ENCODE data around the gene ZMIZ1.
A peak's percentile ranks its signal among the peaks of the same experiment; 100 is the strongest.

Gene ZMIZ1

GRCh38 chr10:79021948-79022499 lies 46.7 kb upstream of the ZMIZ1 start:
- WGBS (ENCODE audit: insufficient coverage): 96% methylated on average over 10 of the region's 10 CpGs
- DNase-seq: no peak
- POLR2A ChIA-PET: interaction anchor here (0.6 kb wide), 1 partner anchor 18 kb away, joined by 3 read pairs; no protein-coding TSS in a partner anchor
- H3K36me3 ChIP-seq (ENCODE audit: control insufficient read depth in 4 of 4, insufficient read depth in 4 of 4, low read length in 3 of 4): no peaks in the 10 kb centered on the region
- H3K27ac ChIP-seq (ENCODE audit: insufficient read depth in 1 of 2, low read depth in 1 of 2, low read length in 2 of 2, poor library complexity in 1 of 2, severe bottlenecking in 2 of 2): no peak overlapping the region
- no peak overlapping the region for H3K4me3 ChIP-seq (ENCODE audit: control insufficient read depth in 1 of 7, extremely low read depth in 1 of 7, insufficient read depth in 4 of 7, low read depth in 2 of 7, low read length in 6 of 7)
- H3K9me3 ChIP-seq (ENCODE audit: control extremely low read depth in 1 of 5, control insufficient read depth in 4 of 5, insufficient read depth in 2 of 5, low read depth in 1 of 5, low read length in 4 of 5): peaks cover 0 to 5% (median 0%) of the 10 kb centered on the region in 5 experiments
- H3K4me1 ChIP-seq (ENCODE audit: control extremely low read depth in 1 of 4, control insufficient read depth in 4 of 4, insufficient read depth in 4 of 4, low read length in 3 of 4): peaks cover 0 to 9% (median 1%) of the 10 kb centered on the region in 4 experiments
- CTCF ChIA-PET: interaction anchor here (1.2 to 1.9 kb wide), 3 partner anchors 8 to 31 kb away, joined by 3 to 4 read pairs (median 3); no protein-coding TSS in a partner anchor
- H3K27me3 ChIP-seq (replicated peaks in 2 of 5; ENCODE audit: control insufficient read depth in 4 of 5, insufficient read depth in 5 of 5, low read length in 4 of 5): no peaks in the 10 kb centered on the region

- Histone ChIP-seq H3K27me3 (replicated peaks in 2 of 5; ENCODE audit: control insufficient read depth in 4 of 5, insufficient read depth in 5 of 5, low read length in 4 of 5) (no peaks in the 10 kb centered on the region), H3K9me3 (ENCODE audit: control extremely low read depth in 1 of 5, control insufficient read depth in 4 of 5, insufficient read depth in 2 of 5, low read depth in 1 of 5, low read length in 4 of 5) (peaks cover 0 to 5% (median 0%) of the 10 kb centered on the region in 5 experiments), H3K4me3 (ENCODE audit: control insufficient read depth in 1 of 7, extremely low read depth in 1 of 7, insufficient read depth in 4 of 7, low read depth in 2 of 7, low read length in 6 of 7) (no peak overlapping the region), H3K36me3 (ENCODE audit: control insufficient read depth in 4 of 4, insufficient read depth in 4 of 4, low read length in 3 of 4) (no peaks in the 10 kb centered on the region), H3K27ac (ENCODE audit: insufficient read depth in 1 of 2, low read depth in 1 of 2, low read length in 2 of 2, poor library complexity in 1 of 2, severe bottlenecking in 2 of 2) (no peak overlapping the region), H3K4me1 (ENCODE audit: control extremely low read depth in 1 of 4, control insufficient read depth in 4 of 4, insufficient read depth in 4 of 4, low read length in 3 of 4) (peaks cover 0 to 16% (median 6%) of the 10 kb centered on the region in 4 experiments)
- no peak for DNase-seq
- ChIA-PET POLR2A (interaction anchor here (0.8 kb wide), 1 partner anchor 172 kb away, joined by 3 read pairs; no protein-coding TSS in a partner anchor), CTCF (interaction anchor here (1.2 to 1.9 kb wide), 3 partner anchors 9 to 30 kb away, joined by 3 to 4 read pairs (median 3); no protein-coding TSS in a partner anchor)
- WGBS (ENCODE audit: insufficient coverage): 90% methylated on average over 14 of the region's 17 CpGs
Measured at GRCh38 chr10:79022565-79023230, 46.1 kb upstream of the ZMIZ1 start.

- H3K9me3 ChIP-seq (ENCODE audit: control extremely low read depth in 1 of 5, control insufficient read depth in 4 of 5, insufficient read depth in 2 of 5, low read depth in 1 of 5, low read length in 4 of 5): no peaks in the 10 kb centered on the region
- H3K27me3 ChIP-seq (replicated peaks in 2 of 5; ENCODE audit: control insufficient read depth in 4 of 5, insufficient read depth in 5 of 5, low read length in 4 of 5): no peaks in the 10 kb centered on the region
- no peak overlapping the region for H3K4me3 ChIP-seq (ENCODE audit: control insufficient read depth in 1 of 7, extremely low read depth in 1 of 7, insufficient read depth in 4 of 7, low read depth in 2 of 7, low read length in 6 of 7)
- no peak for DNase-seq
- H3K27ac ChIP-seq (ENCODE audit: insufficient read depth in 1 of 2, low read depth in 1 of 2, low read length in 2 of 2, poor library complexity in 1 of 2, severe bottlenecking in 2 of 2): no peak overlapping the region
- ChIA-PET CTCF (interaction anchor here (1.3 to 1.9 kb wide), 3 partner anchors 8 to 40 kb away, joined by 3 to 7 read pairs (median 4); no protein-coding TSS in a partner anchor), POLR2A (interaction anchor here (0.8 kb wide), 1 partner anchor 171 kb away, joined by 3 read pairs; no protein-coding TSS in a partner anchor)
- no peaks in the 10 kb centered on the region for H3K36me3 ChIP-seq (ENCODE audit: control insufficient read depth in 4 of 4, insufficient read depth in 4 of 4, low read length in 3 of 4)
- peaks cover 0 to 24% (median 14%) of the 10 kb centered on the region in 4 experiments for H3K4me1 ChIP-seq (ENCODE audit: control extremely low read depth in 1 of 4, control insufficient read depth in 4 of 4, insufficient read depth in 4 of 4, low read length in 3 of 4)
- 95% methylated on average over 11 of the region's 13 CpGs for WGBS (ENCODE audit: insufficient coverage)
Measured at GRCh38 chr10:79023240-79024162, 45.3 kb upstream of the ZMIZ1 start.

DNA sequence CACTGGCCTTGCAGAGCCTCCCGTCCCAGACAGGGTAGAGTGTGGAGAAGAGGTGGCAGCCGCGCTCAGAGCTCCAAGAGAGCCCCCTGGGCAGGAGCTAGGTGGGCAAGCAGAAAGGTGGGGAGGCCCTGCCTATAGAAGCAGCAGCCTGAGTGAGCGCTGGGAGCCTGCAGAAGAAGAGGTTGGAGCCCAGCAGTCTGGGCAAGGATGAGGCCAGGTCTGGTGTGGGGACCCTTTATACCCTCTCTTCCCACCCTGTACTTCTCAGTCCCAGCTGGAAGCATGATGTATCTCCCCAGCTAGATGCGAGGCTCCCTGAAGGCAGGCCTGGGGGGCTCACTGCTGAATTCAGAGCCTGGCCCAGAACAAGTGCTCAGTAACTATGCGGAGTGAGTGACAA lies 44.5 kb upstream of the ZMIZ1 start:
- peaks cover 0 to 27% (median 17%) of the 10 kb centered on the region in 4 experiments for H3K4me1 ChIP-seq (ENCODE audit: control extremely low read depth in 1 of 4, control insufficient read depth in 4 of 4, insufficient read depth in 4 of 4, low read length in 3 of 4)
- H3K4me3 ChIP-seq (ENCODE audit: control insufficient read depth in 1 of 7, extremely low read depth in 1 of 7, insufficient read depth in 4 of 7, low read depth in 2 of 7, low read length in 6 of 7): no peak overlapping the region
- H3K27ac ChIP-seq (ENCODE audit: insufficient read depth in 1 of 2, low read depth in 1 of 2, low read length in 2 of 2, poor library complexity in 1 of 2, severe bottlenecking in 2 of 2): no peak overlapping the region
- H3K27me3 ChIP-seq (replicated peaks in 2 of 5; ENCODE audit: control insufficient read depth in 4 of 5, insufficient read depth in 5 of 5, low read length in 4 of 5): no peaks in the 10 kb centered on the region
- CTCF ChIA-PET: interaction anchor here (0.6 to 1.7 kb wide), 5 partner anchors 9 to 44 kb away, joined by 3 to 7 read pairs (median 3); no protein-coding TSS in a partner anchor
- DNase-seq: no peak
- no peaks in the 10 kb centered on the region for H3K36me3 ChIP-seq (ENCODE audit: control insufficient read depth in 4 of 4, insufficient read depth in 4 of 4, low read length in 3 of 4)
- WGBS (ENCODE audit: insufficient coverage): 98% methylated on average over 6 of the region's 6 CpGs
- POLR2A ChIA-PET: no interaction called here
- H3K9me3 ChIP-seq (ENCODE audit: control extremely low read depth in 1 of 5, control insufficient read depth in 4 of 5, insufficient read depth in 2 of 5, low read depth in 1 of 5, low read length in 4 of 5): no peaks in the 10 kb centered on the region

GRCh38 chr10:79024720-79025198 lies 44.0 kb upstream of the ZMIZ1 start:
- Histone ChIP-seq H3K27ac (ENCODE audit: insufficient read depth in 1 of 2, low read depth in 1 of 2, low read length in 2 of 2, poor library complexity in 1 of 2, severe bottlenecking in 2 of 2) (no peak overlapping the region), H3K36me3 (ENCODE audit: control insufficient read depth in 4 of 4, insufficient read depth in 4 of 4, low read length in 3 of 4) (no peaks in the 10 kb centered on the region), H3K27me3 (replicated peaks in 2 of 5; ENCODE audit: control insufficient read depth in 4 of 5, insufficient read depth in 5 of 5, low read length in 4 of 5) (no peaks in the 10 kb centered on the region), H3K4me1 (ENCODE audit: control extremely low read depth in 1 of 4, control insufficient read depth in 4 of 4, insufficient read depth in 4 of 4, low read length in 3 of 4) (peaks cover 0 to 27% (median 17%) of the 10 kb centered on the region in 4 experiments), H3K4me3 (ENCODE audit: control insufficient read depth in 1 of 7, extremely low read depth in 1 of 7, insufficient read depth in 4 of 7, low read depth in 2 of 7, low read length in 6 of 7) (no peak overlapping the region), H3K9me3 (ENCODE audit: control extremely low read depth in 1 of 5, control insufficient read depth in 4 of 5, insufficient read depth in 2 of 5, low read depth in 1 of 5, low read length in 4 of 5) (no peaks in the 10 kb centered on the region)
- WGBS (ENCODE audit: insufficient coverage): 94% methylated on average over 4 of the region's 5 CpGs
- no peak for DNase-seq
- ChIA-PET CTCF (interaction anchor here (0.6 to 1.7 kb wide), 5 partner anchors 9 to 44 kb away, joined by 3 to 7 read pairs (median 3); no protein-coding TSS in a partner anchor), POLR2A (no interaction called here)

- CTCF ChIA-PET: interaction anchor here (0.6 to 1.7 kb wide), 5 partner anchors 10 to 43 kb away, joined by 3 to 7 read pairs (median 3); no protein-coding TSS in a partner anchor
Measured at GRCh38 chr10:79025199-79025832, 43.5 kb upstream of the ZMIZ1 start.

More at GRCh38 chr10:79025199-79025832, 43.5 kb upstream of the ZMIZ1 start:
- WGBS (ENCODE audit: insufficient coverage): 61% methylated on average over 13 of the region's 22 CpGs
- Histone ChIP-seq H3K27me3 (replicated peaks in 2 of 5; ENCODE audit: control insufficient read depth in 4 of 5, insufficient read depth in 5 of 5, low read length in 4 of 5) (no peaks in the 10 kb centered on the region), H3K9me3 (ENCODE audit: control extremely low read depth in 1 of 5, control insufficient read depth in 4 of 5, insufficient read depth in 2 of 5, low read depth in 1 of 5, low read length in 4 of 5) (no peaks in the 10 kb centered on the region), H3K4me3 (ENCODE audit: control insufficient read depth in 1 of 7, extremely low read depth in 1 of 7, insufficient read depth in 4 of 7, low read depth in 2 of 7, low read length in 6 of 7) (no peak overlapping the region), H3K27ac (ENCODE audit: insufficient read depth in 1 of 2, low read depth in 1 of 2, low read length in 2 of 2, poor library complexity in 1 of 2, severe bottlenecking in 2 of 2) (no peak overlapping the region), H3K36me3 (ENCODE audit: control insufficient read depth in 4 of 4, insufficient read depth in 4 of 4, low read length in 3 of 4) (no peaks in the 10 kb centered on the region), H3K4me1 (ENCODE audit: control extremely low read depth in 1 of 4, control insufficient read depth in 4 of 4, insufficient read depth in 4 of 4, low read length in 3 of 4) (peaks cover 0 to 27% (median 17%) of the 10 kb centered on the region in 4 experiments)
- POLR2A ChIA-PET: no interaction called here
- DNase-seq: peak in 2 of 3 donors; percentile 37 to 53

All from common myeloid progenitor, CD34-positive (primary cell).